GM10847 (cell line): ENCODE data around the gene SLC22A2.

Source experiments
- POLR2A ChIP-seq: IDR thresholded peaks from 2 replicates; pipeline ENCODE4 v1.6.1; 2011; ENCODE audit not compliant: insufficient read length; ENCODE audit errors: extremely low read depth

SLC22A2 gene

DNA sequence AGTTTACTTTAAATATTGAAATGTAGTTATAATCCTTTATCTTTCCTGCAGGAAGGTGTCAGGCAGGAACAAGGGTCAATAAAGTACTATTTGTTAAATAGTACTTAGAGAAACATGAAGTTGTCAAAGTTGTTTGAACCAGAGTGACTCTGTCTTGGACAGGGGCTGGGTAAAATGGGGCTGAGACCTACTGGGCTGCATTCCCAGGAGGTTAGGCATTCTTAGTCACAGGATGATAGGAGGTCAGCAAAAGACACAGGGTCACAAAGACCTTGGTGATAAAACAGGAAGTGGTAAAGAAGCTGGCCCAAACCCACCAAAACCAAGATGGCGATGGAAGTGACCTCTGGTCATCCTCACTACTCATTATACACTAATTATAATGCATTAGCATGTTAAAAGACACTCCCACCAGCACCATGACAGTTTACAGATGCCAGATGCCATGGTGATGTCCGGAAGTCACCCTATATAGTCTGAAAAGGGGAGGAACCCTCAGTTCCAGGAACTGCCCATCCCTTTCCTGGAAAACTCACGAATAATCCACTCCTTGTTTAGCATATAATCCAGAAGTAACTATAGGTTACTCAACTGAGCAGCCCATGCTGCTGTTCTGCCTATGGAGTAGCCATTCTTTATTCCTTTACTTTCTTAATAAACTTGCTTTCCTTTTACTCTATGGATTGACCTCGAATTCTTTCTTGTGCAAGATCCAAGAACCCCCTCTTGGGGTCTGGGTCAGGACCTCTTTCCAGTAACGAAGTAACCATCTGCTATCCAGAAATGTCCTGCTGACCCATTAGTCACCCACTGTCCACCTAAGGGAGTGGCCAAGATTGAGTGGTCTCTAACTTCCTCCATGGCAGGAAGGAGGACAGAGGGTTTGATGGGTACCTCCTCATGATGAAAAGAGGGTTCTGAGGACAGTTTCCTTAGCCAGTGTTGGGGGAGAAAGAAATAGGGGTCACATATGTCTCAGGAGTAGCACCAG, 19.6 kb downstream of the SLC22A2 start:
- TF ChIP-seq POLR2A = no peak

DNA sequence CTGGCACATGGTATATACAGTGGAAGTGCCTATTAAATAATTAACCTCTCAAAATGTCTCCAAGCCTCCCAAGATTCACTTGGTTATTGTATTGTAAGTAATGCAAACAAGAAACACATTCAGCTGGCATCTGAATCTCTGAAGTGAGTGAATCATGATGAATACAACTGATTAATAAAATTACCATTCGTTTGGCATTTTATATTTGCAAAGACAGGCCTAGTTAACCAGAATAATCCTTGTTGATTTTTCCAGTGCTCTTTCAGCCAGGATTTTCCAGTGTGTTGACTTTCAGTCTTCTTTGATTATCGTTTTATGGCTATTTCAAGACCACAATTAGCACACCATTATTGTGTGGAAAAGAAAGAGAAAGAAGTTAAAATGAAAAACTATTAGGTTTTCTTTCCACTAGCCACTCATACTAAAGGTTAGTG, 20.3 kb downstream of the SLC22A2 start:
- no peak for TF ChIP-seq POLR2A

DNA sequence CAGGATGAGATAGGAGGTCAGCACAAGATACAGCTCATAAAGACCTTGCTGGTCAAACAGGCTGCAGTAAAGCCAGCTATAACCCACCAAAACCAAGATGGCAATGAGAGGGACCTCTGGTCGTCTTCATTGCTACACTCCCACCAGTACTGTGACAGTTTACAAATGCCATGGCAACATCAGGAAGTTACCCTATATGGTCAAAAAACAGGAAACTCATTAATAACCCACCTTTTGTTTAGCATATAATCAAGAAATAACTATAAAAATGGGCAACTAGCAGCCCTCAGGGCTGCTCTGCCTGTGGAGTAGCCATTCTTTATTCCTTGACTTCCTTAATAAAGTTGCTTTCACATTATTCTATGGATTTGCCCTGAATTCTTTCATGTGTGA, 30.9 kb downstream of the SLC22A2 start:
- no peak for TF ChIP-seq POLR2A

DNA sequence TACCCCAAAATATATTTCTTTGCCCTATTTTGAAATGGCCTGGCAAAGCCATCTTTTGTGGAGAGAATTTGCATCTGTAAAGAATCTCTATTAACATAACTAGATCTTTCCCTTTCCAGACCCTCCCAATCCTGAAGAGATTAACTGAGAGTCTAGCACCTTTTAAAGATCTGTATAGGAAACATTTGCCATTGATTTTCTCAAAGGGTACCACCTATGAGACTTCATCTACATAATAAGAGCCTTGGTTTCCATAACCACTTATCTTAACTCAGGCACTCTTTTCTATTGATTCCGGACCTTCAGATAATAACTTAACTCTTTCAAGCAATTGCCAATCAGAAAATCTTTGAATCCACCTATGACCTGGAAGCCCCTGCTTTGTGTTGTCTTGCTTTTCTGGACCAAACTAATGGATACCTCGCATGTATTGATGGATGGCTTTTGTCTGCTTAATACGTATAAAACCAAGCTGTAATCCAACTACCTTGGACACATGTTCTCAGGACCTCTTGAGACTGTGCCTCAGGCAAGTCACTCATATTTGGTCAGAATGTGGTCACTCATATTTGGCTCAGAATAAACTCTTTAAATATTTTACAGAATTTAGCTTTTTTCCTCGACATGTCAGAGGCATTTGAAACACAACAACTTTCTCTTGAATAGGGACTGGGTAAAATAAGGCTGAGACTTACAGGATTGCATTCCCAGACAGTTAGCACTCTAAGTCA, 31.4 kb downstream of the SLC22A2 start:
- TF ChIP-seq POLR2A = no peak

DNA sequence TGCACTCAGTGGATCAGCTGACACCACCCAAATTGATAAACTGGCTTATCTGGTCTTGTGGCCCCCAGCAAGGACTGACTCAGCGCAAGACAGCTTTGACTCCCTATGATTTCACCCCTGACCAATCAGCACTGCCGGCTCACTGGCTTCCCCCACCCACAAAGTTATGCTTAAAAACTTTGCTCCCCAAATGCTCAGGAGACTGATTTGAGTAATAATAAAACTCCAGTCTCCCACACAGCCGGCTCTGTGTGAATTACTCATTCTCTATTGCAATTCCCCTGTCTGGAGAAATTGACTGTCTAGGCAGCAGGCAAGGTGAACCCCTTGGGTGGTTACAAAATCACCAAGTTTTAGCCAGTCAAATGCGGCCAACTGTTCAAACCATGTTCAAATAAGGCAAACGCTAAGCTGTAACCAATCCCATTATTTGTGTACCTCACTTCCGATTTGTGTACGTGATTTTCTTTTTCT, 32.5 kb downstream of the SLC22A2 start:
- TF ChIP-seq POLR2A = no peak

DNA sequence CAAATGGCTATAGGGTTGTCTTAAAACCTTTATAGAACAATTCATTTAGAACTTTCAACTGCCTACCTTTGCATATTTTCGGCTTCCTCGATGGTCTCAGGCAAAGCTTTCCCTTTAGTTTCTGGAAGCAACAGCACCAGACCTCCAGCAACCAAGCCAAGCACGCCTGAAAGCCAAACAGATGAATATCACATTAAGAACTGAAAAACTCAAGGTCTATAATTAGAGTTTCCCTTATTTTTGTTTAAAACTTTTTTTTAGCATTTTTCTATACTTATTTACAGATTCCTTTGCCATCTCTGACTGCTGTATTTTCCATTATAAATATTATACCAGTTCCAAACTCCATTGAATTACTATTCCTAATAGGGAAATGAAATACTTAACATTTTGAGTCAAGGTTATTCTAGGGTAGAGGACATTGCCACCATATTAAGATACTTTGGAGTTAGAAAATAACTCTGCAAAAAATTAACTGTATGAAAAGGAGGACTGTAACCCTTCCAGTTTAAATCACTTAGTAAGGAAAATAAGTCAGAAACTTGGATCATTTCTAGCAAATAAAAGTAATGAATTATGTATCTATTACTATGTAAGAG, 33.9 kb downstream of the SLC22A2 start:
- no peak for TF ChIP-seq POLR2A

DNA sequence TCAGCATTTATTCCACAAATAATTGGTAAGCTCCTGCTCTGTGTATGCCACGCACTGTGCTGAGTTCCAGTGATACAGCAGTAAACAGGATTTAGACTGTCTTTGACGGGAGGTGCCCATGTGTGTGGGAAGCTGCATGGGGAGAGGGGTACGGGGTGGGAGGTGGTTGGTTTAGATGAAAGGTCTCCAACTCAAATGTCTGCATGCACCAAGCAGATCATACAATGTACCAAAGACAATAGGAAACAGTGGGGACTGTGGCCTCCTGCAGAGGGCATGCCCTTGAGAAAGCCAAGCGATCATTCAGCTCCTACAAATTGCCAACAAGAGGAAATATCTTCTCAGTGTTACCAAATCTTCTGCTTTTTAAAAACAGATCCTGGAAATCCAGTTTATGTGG, 36.1 kb downstream of the SLC22A2 start:
- TF ChIP-seq POLR2A = no peak

DNA sequence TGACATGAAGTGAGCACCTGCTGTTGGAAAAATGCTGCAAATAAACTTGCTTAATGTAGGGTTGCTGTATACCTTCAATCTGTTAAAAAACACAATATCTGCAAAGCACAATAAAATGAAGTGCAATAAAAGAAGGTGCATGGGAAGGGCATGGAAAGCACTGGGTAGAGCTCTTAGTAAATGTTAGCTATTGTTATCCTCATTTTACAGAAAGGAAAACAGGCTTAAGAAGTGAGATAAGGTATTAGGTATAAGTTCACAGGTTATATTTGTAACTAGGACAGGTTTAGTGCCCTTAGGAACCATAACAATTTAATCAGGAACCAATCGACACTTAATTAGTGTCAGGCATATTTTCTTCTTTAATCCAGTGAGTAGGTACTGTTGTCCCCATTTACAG, 36.7 kb downstream of the SLC22A2 start:
- no peak for TF ChIP-seq POLR2A

DNA sequence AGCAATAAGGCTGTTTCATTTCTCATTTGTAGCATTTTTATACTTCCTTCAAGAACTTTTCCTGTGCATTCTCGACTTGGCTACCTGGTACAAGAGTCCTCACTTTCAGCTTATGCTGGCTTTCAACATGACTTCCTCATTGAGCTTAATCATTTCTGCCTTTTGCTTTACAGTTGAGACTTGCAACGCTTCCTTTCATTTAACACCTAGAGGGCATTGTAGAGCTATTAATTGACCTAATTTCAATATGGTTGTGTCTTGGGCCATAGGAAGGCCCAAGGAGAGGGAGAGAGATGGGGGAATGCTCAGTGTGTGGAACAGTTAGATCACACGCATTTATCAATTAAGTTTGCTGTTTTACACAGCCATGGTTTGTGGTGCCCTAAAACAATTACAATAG, 37.2 kb downstream of the SLC22A2 start:
- TF ChIP-seq POLR2A = no peak

DNA sequence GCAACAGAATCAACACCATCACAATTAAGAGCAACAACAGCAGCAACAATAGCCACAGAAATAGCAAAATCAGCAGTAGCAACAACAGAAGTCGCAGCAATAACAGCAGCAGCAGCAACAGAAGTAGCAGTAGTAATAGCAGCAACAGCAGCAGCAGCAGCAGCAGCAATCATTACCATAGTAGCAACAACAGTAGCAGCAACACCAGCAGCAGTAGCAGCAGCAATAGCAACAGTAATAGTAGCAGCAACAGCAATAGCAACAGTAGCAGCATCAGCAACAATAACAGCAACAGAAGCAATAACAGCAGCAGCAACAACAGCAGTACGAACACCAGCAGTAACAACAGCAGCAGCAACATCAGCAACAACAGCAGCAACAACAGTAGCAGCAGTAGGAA, 39.8 kb downstream of the SLC22A2 start:
- no peak for TF ChIP-seq POLR2A

DNA sequence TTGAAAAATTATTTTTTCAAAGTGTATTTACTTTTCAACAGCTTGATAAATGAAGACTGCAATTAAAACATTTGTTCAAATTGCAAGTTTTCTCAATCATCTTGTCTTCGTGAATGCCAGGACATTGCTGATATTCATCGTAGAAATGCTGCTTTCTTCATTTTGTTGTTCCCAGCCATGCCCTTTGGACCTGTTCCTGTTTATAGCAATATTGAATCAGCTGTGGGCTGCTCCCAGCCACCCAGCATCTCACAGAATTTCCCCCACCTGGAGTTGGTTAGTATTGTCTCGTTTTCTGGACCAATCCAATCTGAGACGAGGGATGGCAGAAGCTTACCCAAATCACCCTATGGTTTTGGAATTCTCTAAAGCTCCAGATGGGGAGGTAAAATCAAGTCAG, 40.8 kb downstream of the SLC22A2 start:
- TF ChIP-seq POLR2A = no peak

DNA sequence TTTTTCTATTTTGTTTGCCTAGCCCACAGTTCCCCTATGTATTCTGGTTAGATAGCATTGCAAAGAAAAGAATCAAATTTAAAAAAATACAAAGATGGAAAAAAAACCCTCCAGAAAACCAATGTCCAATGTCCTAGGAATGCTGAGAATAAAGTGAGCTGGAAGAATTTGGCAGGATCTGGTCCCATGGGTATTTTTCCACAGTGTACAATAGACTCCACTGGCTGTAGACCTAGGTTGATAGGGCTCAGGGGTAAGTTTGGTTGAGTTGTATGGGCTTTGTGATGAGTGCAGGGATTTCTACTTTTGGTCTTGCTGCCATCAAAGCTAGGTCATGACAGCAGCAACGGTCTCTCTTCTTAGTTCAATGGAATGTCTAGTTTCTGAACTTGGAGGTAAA, 41.5 kb downstream of the SLC22A2 start:
- no peak for TF ChIP-seq POLR2A

DNA sequence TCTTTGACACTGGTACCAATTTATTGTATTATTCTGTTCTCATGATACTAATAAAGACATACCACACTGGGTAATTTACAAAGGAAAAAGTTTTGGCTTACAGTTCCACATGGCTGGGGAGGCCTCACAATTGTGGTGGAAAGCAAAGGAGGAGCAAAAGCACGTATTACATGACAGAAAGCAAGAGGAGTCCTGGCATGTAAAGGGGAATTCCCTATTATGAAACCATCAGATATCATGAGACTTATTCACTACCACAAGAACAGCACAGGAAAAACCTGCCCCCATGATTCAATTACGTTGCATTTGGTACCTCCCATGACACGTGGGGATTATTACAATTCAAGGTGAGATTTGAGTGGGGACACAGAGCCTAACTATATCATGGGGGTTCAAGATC, 43.4 kb downstream of the SLC22A2 start:
- no peak for TF ChIP-seq POLR2A

DNA sequence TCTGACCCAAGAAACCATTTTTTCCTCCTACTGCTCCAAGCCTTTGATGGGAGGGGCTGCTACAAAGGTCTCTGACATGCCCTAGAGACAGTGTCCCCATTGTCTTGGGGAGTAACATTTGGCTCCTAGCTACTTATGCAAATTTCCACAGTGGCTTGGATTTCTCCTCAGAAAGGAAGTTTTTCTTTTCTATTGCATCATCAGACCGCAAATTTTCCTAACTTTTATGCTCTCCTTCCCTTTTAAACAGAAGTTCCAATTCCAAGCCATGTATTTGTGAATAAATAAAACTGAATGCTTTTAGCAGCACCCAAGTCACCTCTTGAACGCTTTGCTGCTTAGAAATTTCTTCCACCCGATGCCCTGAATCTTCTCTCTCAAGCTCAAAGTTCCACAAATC, 51.0 kb downstream of the SLC22A2 start:
- TF ChIP-seq POLR2A = no peak

DNA sequence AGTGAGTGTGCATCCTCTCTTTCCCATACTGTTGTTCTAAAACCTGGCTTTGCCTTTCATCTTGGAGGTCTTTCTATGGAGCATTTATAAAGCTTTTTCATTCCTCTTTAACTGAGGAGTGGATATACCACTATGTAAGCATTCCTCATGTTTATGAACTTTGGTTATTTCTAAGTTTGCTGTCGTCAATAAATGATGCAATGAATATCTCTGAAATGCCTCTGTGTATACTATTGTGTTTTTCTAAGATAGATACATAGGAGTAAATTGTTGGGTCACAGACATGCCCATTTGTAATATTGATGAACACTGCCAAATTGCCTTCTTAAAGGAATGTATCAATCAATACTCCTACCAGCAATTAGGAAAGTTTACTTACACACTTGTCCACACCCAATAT, 53.9 kb downstream of the SLC22A2 start:
- no peak for TF ChIP-seq POLR2A

DNA sequence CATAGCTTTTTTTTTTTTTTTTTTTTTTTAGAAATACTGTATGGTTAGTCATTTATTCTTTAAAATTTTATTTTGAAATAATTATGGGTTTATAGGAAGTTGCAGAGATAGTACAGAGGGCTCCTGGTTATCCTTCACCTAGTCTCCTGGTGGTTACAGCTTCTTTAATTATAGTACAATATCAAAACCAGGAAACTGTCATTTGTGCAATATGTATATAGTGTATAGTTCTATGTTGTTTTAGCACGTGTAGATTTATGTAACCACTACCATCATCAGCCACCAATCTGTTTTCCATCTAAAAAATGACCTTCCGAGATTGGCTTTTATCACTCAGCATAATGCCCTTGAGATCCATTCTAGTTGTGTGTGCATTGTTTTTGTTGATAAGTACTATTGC, 54.7 kb downstream of the SLC22A2 start:
- no peak for TF ChIP-seq POLR2A
